Type B pancreatic cell (in vitro differentiated cells): ENCODE data around the gene ROR1. TPM values are rescaled to one million over a fixed set of nuclear protein-coding genes. Genes with fewer than 3 reads are reported as not detected.

Source experiments
- DNase-seq: peaks from one replicate; pipeline ENCODE4 v3.0.0; 2021; ENCODE audit warnings: mixed read lengths; ENCODE audit not compliant: unreplicated experiment; ENCODE audit errors: extremely low spot score
- H3K27ac Mint-ChIP-seq: 2 replicates; pipeline ENCODE4 v1.8.0; 2021; ENCODE audit warnings: mild to moderate bottlenecking, mixed read lengths
- H3K27me3 Mint-ChIP-seq: 2 replicates; pipeline ENCODE4 v1.8.0; 2021; ENCODE audit warnings: mixed read lengths
- H3K36me3 Mint-ChIP-seq: 2 replicates; pipeline ENCODE4 v1.8.0; 2021; ENCODE audit warnings: mixed read lengths
- H3K4me1 Mint-ChIP-seq: one replicate; pipeline ENCODE4 v1.8.0; 2021; ENCODE audit warnings: mixed read lengths; ENCODE audit not compliant: unreplicated experiment
- H3K4me3 Mint-ChIP-seq: 2 replicates; pipeline ENCODE4 v1.8.0; 2021; ENCODE audit warnings: mild to moderate bottlenecking, mixed read lengths
- H3K9me3 Mint-ChIP-seq: 2 replicates; pipeline ENCODE4 v1.8.0; 2021; ENCODE audit warnings: mixed read lengths
- total RNA-seq: library from RNA; stranded (reverse); gene quantifications from 2 replicates; pipeline ENCODE4 v1.2.1, GENCODE V29; 2021; ENCODE audit warnings: low replicate concordance
- TF ChIP-seq, protein P1 (sequence below): fragments of 200-600 bp; sonication (generic); conservative IDR thresholded peaks from 2 replicates; pipeline ENCODE4 v1.5.0; 2021; ENCODE audit warnings: antibody characterized with exemption, mild to moderate bottlenecking

The ROR1 gene
- total RNA-seq, 1 donor from 2014 or later: 32.0 TPM

DNA sequence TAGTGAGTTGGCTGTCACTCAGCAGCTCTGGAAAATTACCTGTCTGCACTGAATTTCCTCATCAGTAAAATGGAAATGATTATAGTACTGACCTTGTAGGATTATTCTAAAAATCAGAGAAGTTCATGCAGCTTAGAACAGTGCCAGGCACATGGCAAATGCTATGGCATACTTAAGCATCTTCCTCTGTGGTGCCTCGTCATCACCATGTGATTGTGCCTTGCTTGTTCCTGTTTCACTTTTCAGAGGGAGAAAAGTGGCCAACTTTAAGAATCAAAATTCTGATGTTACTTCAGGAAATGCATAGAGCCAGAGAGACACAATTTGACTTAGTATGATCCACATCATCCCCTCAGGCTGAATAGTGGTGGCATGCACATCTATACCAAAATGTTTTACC, 203.6 kb downstream of the ROR1 start:
- peaks cover 4% of the 10 kb centered on the region for H3K9me3 Mint-ChIP-seq
- TF ChIP-seq, protein P1, sequence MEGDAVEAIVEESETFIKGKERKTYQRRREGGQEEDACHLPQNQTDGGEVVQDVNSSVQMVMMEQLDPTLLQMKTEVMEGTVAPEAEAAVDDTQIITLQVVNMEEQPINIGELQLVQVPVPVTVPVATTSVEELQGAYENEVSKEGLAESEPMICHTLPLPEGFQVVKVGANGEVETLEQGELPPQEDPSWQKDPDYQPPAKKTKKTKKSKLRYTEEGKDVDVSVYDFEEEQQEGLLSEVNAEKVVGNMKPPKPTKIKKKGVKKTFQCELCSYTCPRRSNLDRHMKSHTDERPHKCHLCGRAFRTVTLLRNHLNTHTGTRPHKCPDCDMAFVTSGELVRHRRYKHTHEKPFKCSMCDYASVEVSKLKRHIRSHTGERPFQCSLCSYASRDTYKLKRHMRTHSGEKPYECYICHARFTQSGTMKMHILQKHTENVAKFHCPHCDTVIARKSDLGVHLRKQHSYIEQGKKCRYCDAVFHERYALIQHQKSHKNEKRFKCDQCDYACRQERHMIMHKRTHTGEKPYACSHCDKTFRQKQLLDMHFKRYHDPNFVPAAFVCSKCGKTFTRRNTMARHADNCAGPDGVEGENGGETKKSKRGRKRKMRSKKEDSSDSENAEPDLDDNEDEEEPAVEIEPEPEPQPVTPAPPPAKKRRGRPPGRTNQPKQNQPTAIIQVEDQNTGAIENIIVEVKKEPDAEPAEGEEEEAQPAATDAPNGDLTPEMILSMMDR: no peak
- DNase-seq: no peak
- peaks cover 5% of the 10 kb centered on the region for H3K36me3 Mint-ChIP-seq
- peaks cover 26% of the 10 kb centered on the region for H3K4me1 Mint-ChIP-seq
- H3K27ac Mint-ChIP-seq: no peak overlapping the region
- no peak overlapping the region for H3K4me3 Mint-ChIP-seq
- no peaks in the 10 kb centered on the region for H3K27me3 Mint-ChIP-seq

DNA sequence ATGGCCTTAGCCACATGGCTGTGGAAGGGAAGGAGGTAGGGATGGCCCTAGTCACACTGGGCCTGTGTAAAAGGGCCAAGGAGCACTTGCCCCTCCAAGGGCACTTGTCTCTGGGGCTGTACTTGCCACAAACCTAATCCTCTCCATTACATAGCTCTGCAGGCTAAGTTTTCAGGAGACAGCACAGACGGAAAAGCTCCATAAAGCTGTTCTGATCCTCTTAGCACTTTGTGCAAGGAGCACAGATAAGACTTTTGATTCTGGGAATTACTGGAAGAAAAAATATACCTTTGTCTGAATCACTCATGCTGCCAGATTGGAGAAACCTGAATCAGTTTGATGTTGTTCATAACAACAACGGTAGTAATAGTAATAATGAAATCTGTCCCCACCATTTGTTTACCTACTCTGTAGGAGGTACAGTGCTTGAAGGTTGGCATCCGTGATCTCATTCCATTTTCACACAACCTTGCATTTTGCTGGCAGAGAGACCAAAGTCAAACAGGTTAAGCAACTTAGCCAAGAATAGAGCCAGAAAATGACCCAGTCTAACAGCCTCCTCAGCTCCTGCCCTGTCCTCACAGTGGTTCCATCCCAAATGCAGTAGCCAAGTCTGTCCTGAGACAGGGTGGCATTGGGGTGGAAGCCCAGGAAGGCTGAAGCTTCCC, 207.1 kb downstream of the ROR1 start:
- Mint-ChIP-seq H3K4me3 (no peak overlapping the region), H3K36me3 (peaks cover 5% of the 10 kb centered on the region), H3K27ac (no peak overlapping the region), H3K27me3 (no peaks in the 10 kb centered on the region), H3K9me3 (no peaks in the 10 kb centered on the region), H3K4me1 (peaks cover 22% of the 10 kb centered on the region)
- TF ChIP-seq, protein P1: no peak
- DNase-seq: no peak

DNA sequence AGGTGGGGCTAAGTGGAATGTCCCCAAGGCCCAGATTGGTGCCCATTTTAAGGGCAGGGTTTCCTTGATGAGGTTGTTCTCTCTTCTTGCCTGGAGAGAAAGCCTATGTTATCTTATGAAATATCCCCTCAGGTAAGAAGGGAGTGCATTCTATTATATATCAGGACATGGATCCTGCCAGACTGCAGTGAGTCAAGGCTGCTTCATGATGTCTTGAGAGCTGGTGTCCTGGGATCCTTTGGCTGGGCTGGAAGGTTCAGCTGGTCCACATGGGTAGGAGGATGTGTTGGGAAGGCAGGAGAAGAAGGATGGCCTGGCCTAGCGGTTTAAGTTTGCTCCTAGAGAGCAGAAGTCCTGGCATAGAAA, 207.6 kb downstream of the ROR1 start:
- H3K9me3 Mint-ChIP-seq: no peaks in the 10 kb centered on the region
- H3K4me1 Mint-ChIP-seq: peaks cover 27% of the 10 kb centered on the region
- TF ChIP-seq, protein P1: no peak
- H3K27ac Mint-ChIP-seq: no peak overlapping the region
- H3K36me3 Mint-ChIP-seq: peaks cover 4% of the 10 kb centered on the region
- no peak for DNase-seq
- H3K4me3 Mint-ChIP-seq: no peak overlapping the region
- no peaks in the 10 kb centered on the region for H3K27me3 Mint-ChIP-seq

DNA sequence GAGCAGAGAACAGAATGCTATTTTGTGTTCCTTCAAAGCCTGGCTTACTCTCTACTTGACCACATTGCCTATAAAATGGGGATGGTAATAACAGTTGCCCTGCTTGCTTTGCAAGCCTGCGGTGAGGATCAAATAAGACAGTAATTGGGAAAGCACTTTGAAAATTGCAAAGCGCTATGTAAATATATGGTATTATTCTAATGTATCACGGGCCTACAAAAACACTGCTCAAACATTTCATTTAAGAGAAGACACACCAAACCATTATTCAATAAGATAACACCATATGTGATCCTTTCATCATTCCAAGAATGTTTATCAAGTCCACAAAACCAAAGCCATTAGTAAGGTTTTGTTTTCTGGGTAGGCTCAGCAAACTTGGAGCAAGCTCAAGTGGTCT, 208.4 kb downstream of the ROR1 start:
- no peaks in the 10 kb centered on the region for H3K27me3 Mint-ChIP-seq
- DNase-seq: no peak
- TF ChIP-seq, protein P1: no peak
- H3K4me1 Mint-ChIP-seq: peaks cover 30% of the 10 kb centered on the region
- no peak overlapping the region for H3K27ac Mint-ChIP-seq
- H3K4me3 Mint-ChIP-seq: no peak overlapping the region
- H3K36me3 Mint-ChIP-seq: no peaks in the 10 kb centered on the region
- no peaks in the 10 kb centered on the region for H3K9me3 Mint-ChIP-seq

DNA sequence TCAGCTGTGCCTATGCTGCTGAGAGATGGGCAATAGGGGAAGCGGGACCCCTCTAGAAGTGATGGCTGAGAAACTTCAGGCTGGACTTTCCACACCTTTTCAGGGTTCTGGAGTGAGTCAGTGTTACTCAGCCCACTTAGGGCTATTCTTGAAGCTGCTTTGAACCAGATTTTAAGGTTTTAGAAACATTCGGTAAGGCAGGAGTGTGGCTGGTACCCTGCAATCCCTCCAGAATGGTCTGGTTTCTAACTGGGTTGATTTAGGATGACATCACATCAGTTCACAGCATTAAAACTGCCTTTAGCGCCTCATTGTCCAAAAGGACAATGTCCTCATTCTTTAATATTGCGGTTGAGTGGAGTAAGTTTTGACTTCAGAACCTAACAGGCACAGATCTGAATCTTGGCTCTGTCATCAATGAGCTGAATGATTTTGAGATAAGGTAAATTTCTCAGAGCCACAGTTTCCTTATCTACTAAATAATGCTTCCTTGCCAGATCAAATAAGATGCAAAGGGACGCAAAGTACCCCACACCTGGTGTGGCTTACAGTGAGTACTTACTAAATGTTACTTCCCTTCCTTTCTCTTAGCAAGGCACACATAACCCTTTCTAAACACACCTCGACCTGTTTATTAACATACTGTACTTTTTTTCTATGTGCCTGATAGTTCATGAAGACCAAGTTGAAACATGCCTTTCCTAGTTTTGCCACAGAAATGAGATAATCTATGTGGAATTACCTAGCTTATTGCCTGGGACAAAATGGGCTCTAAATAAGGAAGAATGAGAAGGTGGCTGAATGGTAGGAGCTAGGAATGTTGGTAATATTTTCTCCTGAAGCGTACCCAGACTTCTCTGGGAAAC, 209.8 kb downstream of the ROR1 start:
- Mint-ChIP-seq H3K36me3 (no peaks in the 10 kb centered on the region), H3K27me3 (no peaks in the 10 kb centered on the region), H3K4me3 (no peak overlapping the region), H3K27ac (no peak overlapping the region), H3K9me3 (no peaks in the 10 kb centered on the region), H3K4me1 (peaks cover 38% of the 10 kb centered on the region)
- TF ChIP-seq, protein P1: no peak
- DNase-seq: no peak
